ENCODE measurements around the gene POLL.
A peak's percentile ranks its signal among the peaks of the same experiment; 100 is the strongest.
"Not testable (repeated sequence)": the region's sequence is repeated elsewhere in the genome, so short reads cannot be mapped to it uniquely, and the experiment has no call there.

POLL gene

GRCh38 chr10:101587725-101588653 lies at the start of gene POLL, which contains the start of gene DPCD:
Gene POLL, minus strand, starts transcription at chr10:101588257. Its CDS starts 897 bp downstream, at chr10:101587360.
Gene DPCD, plus strand, starts transcription at chr10:101588321. Its CDS starts 16 bp downstream, at chr10:101588337.
- DNase-seq (ENCODE audit: low spot score), result peak; percentile 96

GRCh38 chr10:101633510-101633909 lies 45.5 kb upstream of the POLL start:
- DNase-seq (ENCODE audit: low spot score), result not testable (repeated sequence)

- DNase-seq (ENCODE audit: low spot score), result no peak
Measured at GRCh38 chr10:101631821-101632475, 43.9 kb upstream of the POLL start.

- DNase-seq (ENCODE audit: low spot score), result no peak
Measured at GRCh38 chr10:101630633-101630920, 42.5 kb upstream of the POLL start.

- DNase-seq (ENCODE audit: low spot score), result no peak
Measured at GRCh38 chr10:101629837-101630632, 42.0 kb upstream of the POLL start.

- DNase-seq (ENCODE audit: low spot score), result no peak
Measured at GRCh38 chr10:101625821-101626412, 37.9 kb upstream of the POLL start.

GRCh38 chr10:101624526-101625102 lies 36.6 kb upstream of the POLL start:
- no peak for DNase-seq (ENCODE audit: low spot score)

DNA sequence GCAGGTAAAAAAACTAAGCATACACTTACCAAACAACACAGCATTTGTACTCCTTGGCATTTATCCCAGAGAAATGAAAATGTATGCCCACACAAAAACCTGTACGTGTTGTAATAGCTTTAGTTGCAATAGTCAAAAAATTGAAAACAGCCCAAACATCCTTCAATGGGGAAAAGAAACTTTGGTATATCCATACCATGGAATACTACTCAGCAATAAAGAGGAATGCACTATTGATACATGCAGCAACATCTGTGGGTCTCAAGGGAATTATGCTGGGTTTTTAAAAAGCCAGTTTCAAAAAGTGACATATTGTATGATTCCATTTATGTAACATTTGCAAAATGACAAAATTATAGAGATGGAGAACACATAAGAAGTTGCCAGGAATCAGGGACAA lies 35.5 kb upstream of the POLL start:
- no peak for DNase-seq (ENCODE audit: low spot score)

DNA sequence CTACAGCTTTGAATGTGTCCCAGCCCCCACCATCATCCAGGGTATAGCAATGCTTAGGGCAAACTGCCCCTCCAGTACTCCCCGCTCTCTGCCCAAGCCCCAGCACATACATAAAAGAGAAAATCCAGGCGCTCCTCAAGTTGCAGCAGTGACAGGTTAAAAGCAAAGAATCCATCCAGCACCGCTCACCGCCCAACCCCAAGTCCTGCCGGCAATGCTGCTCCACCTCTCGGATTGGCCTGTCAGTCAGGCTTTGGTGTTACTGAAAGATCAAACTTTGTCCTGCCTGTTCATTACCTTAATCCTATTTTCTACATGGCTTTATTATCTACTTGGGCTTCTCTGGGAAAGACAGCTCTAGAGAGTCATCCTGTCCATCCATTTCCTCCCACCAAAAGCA lies 31.9 kb upstream of the POLL start:
- no peak for DNase-seq (ENCODE audit: low spot score)

DNA sequence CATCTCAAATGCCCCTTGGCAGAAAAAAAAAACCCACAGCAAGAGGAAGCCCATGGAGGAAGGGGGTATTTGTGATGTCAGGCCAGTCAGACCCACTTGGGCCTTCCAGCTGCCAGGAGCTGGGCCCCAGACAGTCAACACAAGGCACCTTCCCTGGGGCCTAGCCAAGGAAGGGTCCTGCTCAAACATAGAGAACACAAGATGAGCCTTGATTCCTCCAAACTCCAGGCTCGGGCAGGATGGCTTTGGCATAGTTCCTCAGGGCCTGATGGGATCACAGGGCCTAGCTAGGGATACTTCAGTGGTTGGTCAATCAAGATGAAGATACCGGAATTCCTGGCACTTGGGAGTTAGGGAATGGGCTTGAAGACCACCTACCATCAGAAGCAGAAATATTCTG lies 30.8 kb upstream of the POLL start:
- no peak for DNase-seq (ENCODE audit: low spot score)

- no peak for DNase-seq (ENCODE audit: low spot score)
Measured at GRCh38 chr10:101617824-101618568, 29.9 kb upstream of the POLL start.

- no peak for DNase-seq (ENCODE audit: low spot score)
Measured at GRCh38 chr10:101617102-101617823, 29.2 kb upstream of the POLL start.

GRCh38 chr10:101616415-101617101 lies 28.5 kb upstream of the POLL start:
- DNase-seq (ENCODE audit: low spot score), result no peak

DNA sequence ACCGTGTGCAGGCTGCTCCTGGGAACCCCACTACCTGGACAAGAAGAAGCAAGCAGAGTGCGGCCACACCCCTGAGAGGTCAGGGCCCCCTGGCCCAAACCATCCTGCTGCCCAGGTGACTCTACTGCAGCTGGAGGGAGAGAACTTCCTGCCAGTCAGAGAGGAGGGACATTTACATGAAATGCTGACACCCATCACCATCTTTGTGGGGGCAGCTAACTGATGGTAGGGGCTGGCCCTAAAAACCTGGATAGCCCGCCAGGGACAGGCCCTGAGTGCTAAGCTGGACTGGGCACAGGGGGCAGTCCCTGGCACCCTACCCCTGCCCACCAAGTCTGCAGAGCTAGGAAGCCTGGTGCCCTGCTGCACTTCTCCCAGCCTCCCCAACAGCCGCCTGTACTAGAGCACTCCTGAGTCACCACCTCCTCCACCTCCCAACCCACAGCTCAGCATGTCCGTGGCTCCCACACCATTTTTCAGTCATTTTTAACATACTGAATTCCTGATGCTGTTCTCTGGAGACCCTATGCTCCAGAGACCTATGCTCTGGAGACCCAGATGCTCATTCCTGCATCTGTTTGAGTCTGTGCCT lies 27.6 kb upstream of the POLL start:
- no peak for DNase-seq (ENCODE audit: low spot score)

DNA sequence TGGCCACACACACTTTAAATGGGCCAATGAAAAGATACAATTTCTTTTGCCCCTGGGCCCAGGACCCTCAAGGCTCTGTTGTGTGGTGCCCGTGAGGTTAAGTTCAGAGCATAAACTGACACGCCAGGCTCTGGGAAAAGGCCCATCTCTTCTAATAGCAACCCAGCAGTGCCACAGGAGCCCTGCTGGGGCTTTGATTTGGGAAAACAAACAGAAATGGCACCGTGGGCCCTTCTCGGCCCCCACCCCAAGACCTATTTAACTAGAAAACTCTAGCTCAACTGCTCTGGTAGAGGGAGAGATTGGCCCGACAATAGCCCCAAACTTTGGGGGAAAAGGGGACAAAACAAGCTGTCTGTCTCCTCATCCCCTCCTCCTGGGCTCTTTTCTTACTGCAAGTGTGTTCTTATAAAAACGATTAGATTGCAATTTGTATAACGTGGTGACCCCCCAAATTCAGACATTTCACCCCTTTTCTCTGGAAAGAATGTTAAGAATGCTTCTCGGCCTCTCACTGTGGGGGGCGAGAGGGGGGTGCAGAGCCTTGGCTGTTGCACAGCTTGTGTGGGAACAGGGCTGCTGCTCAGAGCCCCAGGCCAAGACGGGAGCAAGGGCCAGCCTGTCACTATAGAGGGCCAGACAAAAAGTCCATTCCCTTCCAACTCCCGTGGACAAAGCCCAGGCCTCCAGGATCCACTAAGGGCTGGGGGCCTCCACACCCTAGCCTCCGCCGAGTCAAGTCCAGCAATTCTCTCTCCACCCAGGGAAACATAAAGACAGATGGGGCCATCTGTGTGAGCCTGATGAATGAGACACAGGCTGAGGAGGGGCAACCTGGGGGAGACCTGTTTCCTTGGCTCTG lies 26.8 kb upstream of the POLL start:
- DNase-seq (ENCODE audit: low spot score), result no peak

DNA sequence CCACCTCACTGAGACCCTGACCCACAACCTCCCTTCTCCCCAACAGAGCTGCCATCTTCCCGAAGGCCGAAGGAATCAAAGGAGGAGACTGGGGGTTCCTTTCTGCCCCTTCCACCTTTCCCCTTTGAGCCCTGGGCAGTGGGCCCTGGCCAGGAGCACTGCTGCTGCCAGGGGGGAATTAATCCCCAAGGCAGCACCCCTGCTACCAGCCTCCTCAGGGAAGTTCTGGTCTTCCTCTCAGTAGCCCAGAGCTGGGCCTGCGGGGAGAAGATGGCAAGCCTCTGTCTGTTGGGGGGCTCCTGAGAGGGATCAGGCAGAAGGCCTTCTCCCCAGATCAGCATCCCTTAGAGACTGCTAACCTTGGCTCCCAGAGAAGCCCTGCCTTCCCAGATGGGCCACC lies 25.6 kb upstream of the POLL start:
- DNase-seq (ENCODE audit: low spot score), result no peak

DNA sequence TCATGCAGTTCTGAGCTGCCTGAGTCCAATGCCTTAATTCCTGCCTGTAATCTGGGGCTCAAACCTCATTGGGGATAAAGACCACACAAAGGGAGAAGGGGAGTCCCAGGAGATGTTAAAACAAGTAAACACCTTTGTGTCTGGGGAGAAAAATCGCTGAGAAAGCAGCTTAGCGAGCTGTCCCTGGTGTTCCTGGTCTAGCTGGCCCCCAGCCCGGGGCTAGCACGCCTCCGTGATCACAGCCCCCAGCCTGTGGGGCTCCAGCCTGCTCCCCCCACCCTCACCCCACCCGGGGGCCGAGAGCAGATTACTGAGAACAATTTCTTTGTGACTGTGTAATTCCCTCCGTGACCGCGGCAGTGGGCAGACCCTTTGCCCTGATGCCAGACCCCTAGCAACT lies 24.8 kb upstream of the POLL start:
- DNase-seq (ENCODE audit: low spot score), result no peak

DNA sequence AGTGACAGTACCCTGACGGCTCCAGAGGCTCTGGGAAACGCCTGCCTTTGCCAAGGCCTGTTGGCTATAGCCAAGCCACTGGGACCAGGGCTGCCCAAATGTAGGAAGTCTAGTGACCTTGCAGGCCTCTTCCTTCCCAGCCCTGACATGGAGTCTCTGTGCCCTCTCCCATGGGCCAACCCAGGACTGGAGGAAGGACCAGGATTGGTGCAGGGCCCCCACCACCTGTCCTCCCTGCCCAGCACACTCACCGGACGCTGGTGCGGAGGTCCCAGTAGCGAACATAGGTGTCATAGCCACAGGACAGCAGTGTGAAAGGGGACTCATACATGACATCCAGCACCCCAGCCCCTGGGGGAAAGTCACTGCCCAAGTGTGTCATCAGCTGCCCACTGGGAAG lies 24.0 kb upstream of the POLL start:
- DNase-seq (ENCODE audit: low spot score), result no peak
